GM23338 (cell line): Measurements from ENCODE around the gene CDH23. TPM values are rescaled to one million over a fixed set of nuclear protein-coding genes. Genes with fewer than 3 reads are reported as not detected.

Source experiments
- ATAC-seq: fragments of 200-7000 bp; cut with Tn5 transposase; 3 replicates; pipeline ENCODE4 v1.9.1; 2020
- DNase-seq: peaks from one replicate; pipeline ENCODE4 v3.0.0-alpha.2; 2015; ENCODE audit warnings: low spot score
- H2AFZ ChIP-seq: fragments of 200-600 bp; sonication (generic); 2 replicates; pipeline ENCODE4 v1.8.0; 2016; ENCODE audit warnings: antibody characterized with exemption, mild to moderate bottlenecking, moderate library complexity
- H3F3A ChIP-seq: fragments of 200-600 bp; sonication (generic); replicated peaks from 2 replicates; pipeline ENCODE4 v1.8.0; 2017; ENCODE audit warnings: antibody characterized with exemption, mixed run types, low read depth
- H3K27ac ChIP-seq: fragments of 200-600 bp; sonication (generic); 2 replicates; pipeline ENCODE4 v1.6.1; 2016; ENCODE audit warnings: low read depth
- H3K27me3 ChIP-seq: fragments of 200-600 bp; sonication (generic); 2 replicates; pipeline ENCODE4 v1.8.0; 2016; ENCODE audit warnings: mild to moderate bottlenecking, mixed run types, moderate library complexity; ENCODE audit not compliant: insufficient read depth
- H3K36me3 ChIP-seq: fragments of 200-600 bp; sonication (generic); 2 replicates; pipeline ENCODE4 v1.8.0; 2016; ENCODE audit warnings: mild to moderate bottlenecking; ENCODE audit not compliant: insufficient read depth
- H3K4me1 ChIP-seq: fragments of 200-600 bp; sonication (generic); 2 replicates; pipeline ENCODE4 v1.8.0; 2016; ENCODE audit warnings: mild to moderate bottlenecking, moderate library complexity; ENCODE audit not compliant: insufficient read depth
- H3K4me2 ChIP-seq: fragments of 200-600 bp; sonication (generic); 2 replicates; pipeline ENCODE4 v1.7.1; 2017; ENCODE audit warnings: mixed run types
- H3K4me3 ChIP-seq: fragments of 200-600 bp; sonication (generic); 2 replicates; pipeline ENCODE4 v1.6.1; 2016; ENCODE audit warnings: mixed run types
- H3K79me2 ChIP-seq: fragments of 200-600 bp; sonication (generic); replicated peaks from 2 replicates; pipeline ENCODE4 v1.8.0; 2017; ENCODE audit warnings: mild to moderate bottlenecking; ENCODE audit not compliant: insufficient read depth
- H3K9me2 ChIP-seq: fragments of 200-600 bp; sonication (generic); 2 replicates; pipeline ENCODE4 v1.8.0; 2017; ENCODE audit not compliant: insufficient read depth
- H4K20me1 ChIP-seq: fragments of 200-600 bp; sonication (generic); replicated peaks from 2 replicates; pipeline ENCODE4 v1.8.0; 2017; ENCODE audit warnings: mild to moderate bottlenecking; ENCODE audit not compliant: insufficient read depth
- H3K27ac Mint-ChIP-seq: 2 replicates; pipeline ENCODE4 v1.8.0; 2020; ENCODE audit warnings: inconsistent platforms, mild to moderate bottlenecking, moderate library complexity, mixed read lengths
- H3K27me3 Mint-ChIP-seq: 3 replicates; pipeline ENCODE4 v1.8.0; 2022; ENCODE audit warnings: low read depth, mild to moderate bottlenecking, moderate library complexity, mixed read lengths, inconsistent platforms; ENCODE audit not compliant: insufficient read depth, poor library complexity
- H3K36me3 Mint-ChIP-seq: 3 replicates; pipeline ENCODE4 v1.8.0; 2021; ENCODE audit warnings: low read depth, mild to moderate bottlenecking, inconsistent platforms, moderate library complexity, mixed read lengths
- H3K4me1 Mint-ChIP-seq: 3 replicates; pipeline ENCODE4 v1.8.0; 2020; ENCODE audit warnings: mild to moderate bottlenecking, inconsistent platforms, mixed read lengths
- H3K4me3 Mint-ChIP-seq: 3 replicates; pipeline ENCODE4 v1.8.0; 2021; ENCODE audit warnings: moderate library complexity, mild to moderate bottlenecking, inconsistent platforms, mixed read lengths
- H3K9me3 Mint-ChIP-seq: 3 replicates; pipeline ENCODE4 v1.8.0; 2020; ENCODE audit warnings: moderate library complexity, mild to moderate bottlenecking, inconsistent platforms, mixed read lengths
- CREB1 ChIP-seq: fragments of 250-450 bp; sonication (Bioruptor Pico); IDR thresholded peaks from 2 replicates; pipeline ENCODE4 v1.5.0; 2020; ENCODE audit warnings: low read depth, mild to moderate bottlenecking, moderate library complexity
- ETS1 ChIP-seq: IDR thresholded peaks from 2 replicates; pipeline ENCODE4 v1.6.1; 2016; ENCODE audit warnings: antibody characterized with exemption
- EZH2 ChIP-seq: fragments of 200-600 bp; sonication (generic); IDR thresholded peaks from one replicate; pipeline ENCODE4 v1.8.0; 2017; ENCODE audit warnings: antibody characterized with exemption, mild to moderate bottlenecking, low read depth; ENCODE audit not compliant: unreplicated experiment
- EZH2phosphoT487 ChIP-seq: fragments of 200-600 bp; sonication (generic); IDR thresholded peaks from one replicate; pipeline ENCODE4 v1.8.1; 2018; ENCODE audit warnings: antibody characterized with exemption; ENCODE audit not compliant: unreplicated experiment
- JUNB ChIP-seq: IDR thresholded peaks from one replicate; pipeline ENCODE4 v1.6.1; 2016; ENCODE audit warnings: antibody characterized with exemption; ENCODE audit not compliant: unreplicated experiment
- NANOG ChIP-seq: IDR thresholded peaks from 2 replicates; pipeline ENCODE4 v1.6.1; 2016; ENCODE audit warnings: antibody characterized with exemption, borderline replicate concordance
- POLR2AphosphoS5 ChIP-seq: IDR thresholded peaks from 2 replicates; pipeline ENCODE4 v1.6.1; 2016; ENCODE audit warnings: antibody characterized with exemption, low read depth
- REST ChIP-seq: IDR thresholded peaks from one replicate; pipeline ENCODE4 v1.6.1; 2018; ENCODE audit warnings: antibody characterized with exemption; ENCODE audit not compliant: unreplicated experiment
- STAT1 ChIP-seq: IDR thresholded peaks from one replicate; pipeline ENCODE4 v1.6.1; 2016; ENCODE audit warnings: antibody characterized with exemption; ENCODE audit not compliant: unreplicated experiment
- ZNF114 ChIP-seq: fragments of 250-450 bp; sonication (Bioruptor Pico); IDR thresholded peaks from 2 replicates; pipeline ENCODE4 v1.5.0; 2020; ENCODE audit warnings: mild to moderate bottlenecking, moderate library complexity
- ZNF331 ChIP-seq: fragments of 250-450 bp; sonication (Bioruptor Pico); IDR thresholded peaks from 2 replicates; pipeline ENCODE4 v1.5.0; 2020; ENCODE audit warnings: low read depth, mild to moderate bottlenecking, moderate library complexity
- ZNF462 ChIP-seq: fragments of 250-450 bp; sonication (Bioruptor Pico); IDR thresholded peaks from 2 replicates; pipeline ENCODE4 v1.5.0; 2020; ENCODE audit warnings: mild to moderate bottlenecking, moderate library complexity
- polyA plus RNA-seq: library from polyadenylated mRNA; unstranded; fragments of >200 nt; fragmentation: Nextera tagmentation; extraction: Ambion mirVana; gene quantifications from 2 replicates; pipeline ENCODE4 v1.2.1, GENCODE V29; 2016
- total RNA-seq: library from RNA; depleted of rRNA; stranded (reverse); fragments of >200 nt; shearing (Covaris generic); gene quantifications from 2 replicates; pipeline ENCODE4 v1.2.3, GENCODE V29; 2014
- TF ChIP-seq, protein P1 (sequence below), 2 experiments: fragments of 200-600 bp in 1 of 2; sonication (generic) in 1 of 2; conservative IDR thresholded peaks; 2 replicates each; pipeline versions ENCODE4 v1.5.1 to v1.6.1; 2016 to 2017; ENCODE audit warnings: antibody characterized with exemption in 2 of 2, low read depth in 2 of 2, mild to moderate bottlenecking in 2 of 2, moderate library complexity in 1 of 2

CDH23 gene
- total and polyA plus RNA-seq, 2 experiments from 2014 or later, result 0.95 to 4.3 TPM

- peaks cover 9% of the 10 kb centered on the region for H3K27me3 Mint-ChIP-seq
- H4K20me1 ChIP-seq, result no peaks in the 10 kb centered on the region
Measured at GRCh38 chr10:71690094-71690720, 293.5 kb downstream of the CDH23 start.

More at GRCh38 chr10:71690094-71690720, 293.5 kb downstream of the CDH23 start:
- H3K4me1 Mint-ChIP-seq, result peaks cover 21% of the 10 kb centered on the region
- H3K36me3 Mint-ChIP-seq, result peaks cover 6% of the 10 kb centered on the region
- peaks cover 17% of the 10 kb centered on the region for H3K9me3 Mint-ChIP-seq
- no peak overlapping the region for H3K27ac Mint-ChIP-seq
- H3K79me2 ChIP-seq, result no peaks in the 10 kb centered on the region
- H3K36me3 ChIP-seq, result no peaks in the 10 kb centered on the region
- ATAC-seq (no peak), DNase-seq (no peak)
- H3K4me3 ChIP-seq, result no peak overlapping the region
- no peak overlapping the region for H2AFZ ChIP-seq
- no peaks in the 10 kb centered on the region for H3K27me3 ChIP-seq
- no peak overlapping the region for H3K27ac ChIP-seq
- no peak overlapping the region for H3K4me2 ChIP-seq
- TF ChIP-seq ZNF331 (CRISPR knock-in tag), result no peak
- no peak for TF ChIP-seq STAT1
- TF ChIP-seq REST, result no peak
- no peak for TF ChIP-seq NANOG
- no peak for TF ChIP-seq CREB1 (CRISPR knock-in tag)
- no peak for TF ChIP-seq EZH2phosphoT487
- TF ChIP-seq JUNB, result no peak
- TF ChIP-seq, protein P1, sequence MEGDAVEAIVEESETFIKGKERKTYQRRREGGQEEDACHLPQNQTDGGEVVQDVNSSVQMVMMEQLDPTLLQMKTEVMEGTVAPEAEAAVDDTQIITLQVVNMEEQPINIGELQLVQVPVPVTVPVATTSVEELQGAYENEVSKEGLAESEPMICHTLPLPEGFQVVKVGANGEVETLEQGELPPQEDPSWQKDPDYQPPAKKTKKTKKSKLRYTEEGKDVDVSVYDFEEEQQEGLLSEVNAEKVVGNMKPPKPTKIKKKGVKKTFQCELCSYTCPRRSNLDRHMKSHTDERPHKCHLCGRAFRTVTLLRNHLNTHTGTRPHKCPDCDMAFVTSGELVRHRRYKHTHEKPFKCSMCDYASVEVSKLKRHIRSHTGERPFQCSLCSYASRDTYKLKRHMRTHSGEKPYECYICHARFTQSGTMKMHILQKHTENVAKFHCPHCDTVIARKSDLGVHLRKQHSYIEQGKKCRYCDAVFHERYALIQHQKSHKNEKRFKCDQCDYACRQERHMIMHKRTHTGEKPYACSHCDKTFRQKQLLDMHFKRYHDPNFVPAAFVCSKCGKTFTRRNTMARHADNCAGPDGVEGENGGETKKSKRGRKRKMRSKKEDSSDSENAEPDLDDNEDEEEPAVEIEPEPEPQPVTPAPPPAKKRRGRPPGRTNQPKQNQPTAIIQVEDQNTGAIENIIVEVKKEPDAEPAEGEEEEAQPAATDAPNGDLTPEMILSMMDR (conservative IDR thresholded peaks at IDR 0.05; ENCODE audit: low read depth in 2 of 2), result no peak
- no peak for TF ChIP-seq POLR2AphosphoS5
- no peak for TF ChIP-seq ZNF114 (CRISPR knock-in tag)
- TF ChIP-seq EZH2, result no peak
- TF ChIP-seq ETS1, result no peak
- TF ChIP-seq ZNF462 (CRISPR knock-in tag), result no peak
- H3K9me2 ChIP-seq, result no peaks in the 10 kb centered on the region
- H3K4me1 ChIP-seq, result peaks cover 13% of the 10 kb centered on the region
- no peak overlapping the region for H3K4me3 Mint-ChIP-seq
- H3F3A ChIP-seq, result no peaks in the 10 kb centered on the region
